ENCODE measurements around the gene TSPEAR. TPM values are rescaled to one million over a fixed set of nuclear protein-coding genes. Genes with fewer than 3 reads are reported as not detected.

Gene TSPEAR
- total and polyA plus RNA-seq, 9 of the 15 experiments (the other 6 are each of a cell fraction or from before 2014, with no cell fraction given) = not detected

GRCh38 chr21:44473915-44474555 is 237.3 kb downstream of the TSPEAR start:
- Histone ChIP-seq H3K36me3 (ENCODE audit: control insufficient read depth, insufficient read depth, low read length) (no peaks in the 10 kb centered on the region), H3K27ac (ENCODE audit: extremely low read depth, low read depth, low read length) (no peak overlapping the region), H3K4me2 (ENCODE audit: insufficient read depth, low read length) (no peak overlapping the region), H3K4me1 (replicated peaks in 1 of 2; ENCODE audit: control insufficient read depth in 2 of 2, insufficient read depth in 2 of 2, low read length in 2 of 2) (no peaks in the 10 kb centered on the region), H3K79me2 (ENCODE audit: control insufficient read depth, insufficient read depth, low read length) (no peaks in the 10 kb centered on the region), H3K9ac (ENCODE audit: insufficient read depth in 1 of 2, low read depth in 2 of 2, low read length in 2 of 2) (no peak overlapping the region), H3K27me3 (ENCODE audit: control insufficient read depth in 2 of 2, insufficient read depth in 2 of 2, low read length in 2 of 2) (peaks cover 25 to 35% of the 10 kb centered on the region in 2 experiments; a peak in 4 of 5 replicates), H3K9me3 (replicated peaks; ENCODE audit: control insufficient read depth, insufficient read depth, low read depth, low read length) (no peaks in the 10 kb centered on the region), H3K4me3 (no peak overlapping the region), H4K20me1 (replicated peaks; ENCODE audit: control insufficient read depth, insufficient read depth, low read length) (no peaks in the 10 kb centered on the region), H2AFZ (ENCODE audit: low read depth, low read length) (no peak overlapping the region), H3K9me1 (ENCODE audit: control insufficient read depth, insufficient read depth, low read length) (no peaks in the 10 kb centered on the region)
- TF ChIP-seq ILF3 (IDR thresholded peaks at IDR 0.05; ENCODE audit: borderline replicate concordance) (no peak), ZNF253 (CRISPR knock-in tag; conservative IDR thresholded peaks at IDR 0.05) (no peak), ZNF311 (CRISPR knock-in tag; IDR thresholded peaks at IDR 0.05) (no peak), MNT (conservative IDR thresholded peaks at IDR 0.05) (no peak), MCM5 (IDR thresholded peaks at IDR 0.05; ENCODE audit: low read depth) (no peak), BCOR (IDR thresholded peaks at IDR 0.05) (no peak), NCOA6 (IDR thresholded peaks at IDR 0.05) (no peak)
- intact Hi-C loops (cut with micrococcal nuclease) = no loop called here
- in situ Hi-C loops (cut with MboI) = no loop called here
- ATAC-seq (no peak), DNase-seq (ENCODE audit: extremely low read depth in 1 of 4, low spot score in 3 of 4) (no peak), FAIRE-seq (no peak)
- CTCF ChIA-PET (ENCODE audit: low intra/inter-chr PET ratio) = no interaction called here
- no TSS peak for BruUV-seq (replicated peaks)
- POLR2A ChIA-PET = no interaction called here
- WGBS (ENCODE audit: insufficient coverage, low coverage, missing lambda C conversion rate) = 3% methylated on average over 18 of the region's 19 CpGs
